ENCODE measurements around the gene LRRC28. TPM values are rescaled to one million over a fixed set of nuclear protein-coding genes. Genes with fewer than 3 reads are reported as not detected.

The LRRC28 gene
- total and polyA plus RNA-seq, 2 donors (not counting 1 experiment from before 2014, with no cell fraction given), result 13.3 to 31.8 TPM

DNA sequence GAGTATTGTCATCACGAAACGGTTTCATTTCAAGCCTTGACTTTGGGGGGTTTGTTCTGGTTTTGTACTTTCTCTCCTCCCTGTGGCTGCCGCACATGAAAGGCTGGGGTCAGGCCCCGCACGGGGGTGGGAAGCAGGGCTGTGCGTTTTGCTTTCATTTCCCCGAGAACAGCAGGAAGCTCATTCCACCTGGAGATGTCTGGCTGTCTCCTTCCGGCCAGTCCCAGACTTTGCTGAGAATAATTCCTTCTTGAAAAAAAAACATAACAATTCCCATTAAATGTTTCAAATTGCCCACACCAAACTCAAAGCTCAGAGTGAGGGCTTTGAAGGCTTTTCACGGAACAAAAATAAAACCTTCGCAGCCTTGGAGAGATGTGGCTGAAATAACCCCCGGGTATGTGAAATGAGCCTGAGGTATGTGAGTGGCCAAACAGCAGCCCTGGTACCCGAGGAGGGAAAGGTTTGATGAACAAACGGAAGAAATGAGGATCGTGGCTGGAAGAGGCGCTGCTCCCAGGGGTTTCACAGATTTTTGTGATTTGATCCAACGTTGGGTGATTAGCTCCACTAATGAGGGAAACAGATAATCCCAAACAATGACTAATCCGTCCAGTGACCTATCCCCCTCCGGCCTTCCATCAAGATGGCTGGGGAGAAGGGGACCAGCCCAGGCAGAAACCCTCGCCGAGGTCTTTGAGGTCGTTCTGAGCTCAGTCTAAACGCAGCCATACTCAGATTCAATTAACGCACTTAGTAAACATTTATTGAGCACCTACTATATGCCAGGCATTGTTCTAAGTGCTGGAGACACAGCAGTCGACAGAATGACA, 187.6 kb downstream of the LRRC28 start:
- Histone ChIP-seq H3K4me1 (ENCODE audit: control insufficient read depth in 2 of 2, insufficient read depth in 2 of 2, low read length in 2 of 2) (peaks cover 37 to 50% of the 10 kb centered on the region in 2 donors), H3K9ac (ENCODE audit: low read length) (no peak overlapping the region), H2AFZ (ENCODE audit: insufficient read depth, low read depth, low read length, poor library complexity, severe bottlenecking) (no peak overlapping the region), H4K20me1 (ENCODE audit: control insufficient read depth, insufficient read depth, low read length, poor library complexity, severe bottlenecking) (no peaks in the 10 kb centered on the region), H3K4me2 (replicated peaks; ENCODE audit: low read depth, low read length, poor library complexity, severe bottlenecking) (no peak overlapping the region), H3K9me3 (ENCODE audit: control extremely low read depth in 1 of 3, control insufficient read depth in 2 of 3, insufficient read depth in 1 of 3, low read length in 2 of 3) (no peaks in the 10 kb centered on the region), H3K4me3 (ENCODE audit: control extremely low read depth in 1 of 5, extremely low read depth in 1 of 5, insufficient read depth in 1 of 5, low read depth in 2 of 5, low read length in 4 of 5) (no peak overlapping the region), H3K79me2 (ENCODE audit: control insufficient read depth, insufficient read depth, low read length) (no peaks in the 10 kb centered on the region), H3K27me3 (replicated peaks in 1 of 4; ENCODE audit: control extremely low read depth in 1 of 4, control insufficient read depth in 3 of 4, insufficient read depth in 4 of 4, low read length in 3 of 4) (no peaks in the 10 kb centered on the region), H3K27ac (ENCODE audit: low read length in 2 of 2) (no peak overlapping the region), H3K36me3 (replicated peaks in 1 of 2; ENCODE audit: control extremely low read depth in 1 of 2, control insufficient read depth in 1 of 2, extremely low read depth in 1 of 2, insufficient read depth in 2 of 2, low read length in 1 of 2) (no peaks in the 10 kb centered on the region)
- peak overlapping the region; percentile 53 for H3K27ac Mint-ChIP-seq
- TF ChIP-seq, protein P1, sequence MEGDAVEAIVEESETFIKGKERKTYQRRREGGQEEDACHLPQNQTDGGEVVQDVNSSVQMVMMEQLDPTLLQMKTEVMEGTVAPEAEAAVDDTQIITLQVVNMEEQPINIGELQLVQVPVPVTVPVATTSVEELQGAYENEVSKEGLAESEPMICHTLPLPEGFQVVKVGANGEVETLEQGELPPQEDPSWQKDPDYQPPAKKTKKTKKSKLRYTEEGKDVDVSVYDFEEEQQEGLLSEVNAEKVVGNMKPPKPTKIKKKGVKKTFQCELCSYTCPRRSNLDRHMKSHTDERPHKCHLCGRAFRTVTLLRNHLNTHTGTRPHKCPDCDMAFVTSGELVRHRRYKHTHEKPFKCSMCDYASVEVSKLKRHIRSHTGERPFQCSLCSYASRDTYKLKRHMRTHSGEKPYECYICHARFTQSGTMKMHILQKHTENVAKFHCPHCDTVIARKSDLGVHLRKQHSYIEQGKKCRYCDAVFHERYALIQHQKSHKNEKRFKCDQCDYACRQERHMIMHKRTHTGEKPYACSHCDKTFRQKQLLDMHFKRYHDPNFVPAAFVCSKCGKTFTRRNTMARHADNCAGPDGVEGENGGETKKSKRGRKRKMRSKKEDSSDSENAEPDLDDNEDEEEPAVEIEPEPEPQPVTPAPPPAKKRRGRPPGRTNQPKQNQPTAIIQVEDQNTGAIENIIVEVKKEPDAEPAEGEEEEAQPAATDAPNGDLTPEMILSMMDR (IDR thresholded peaks at IDR 0.05), result no peak
- no peak for TF ChIP-seq EZH2 (IDR thresholded peaks at IDR 0.05; ENCODE audit: borderline replicate concordance, insufficient read depth, low read depth, low read length, poor library complexity, severe bottlenecking)
- DNase-seq, result no peak
- intact Hi-C loops (cut with micrococcal nuclease), result loop anchor here (10.0 kb wide), 1 partner anchor 74 kb away; no protein-coding TSS in a partner anchor
- H3K4me3 Mint-ChIP-seq, result no peak overlapping the region
- no peak for ATAC-seq (ENCODE audit: low read depth)
- 83% methylated on average over 16 of the region's 24 CpGs for WGBS (ENCODE audit: insufficient coverage)
- no peaks in the 10 kb centered on the region for H3K9me3 Mint-ChIP-seq (ENCODE audit: insufficient read depth)
- H3K4me1 Mint-ChIP-seq, result peaks cover 54% of the 10 kb centered on the region
- CTCF ChIA-PET, result no interaction called here
- POLR2A ChIA-PET, result interaction anchor here (0.7 kb wide), 1 partner anchor 94 kb away, joined by 3 read pairs; no protein-coding TSS in a partner anchor
- H3K27me3 Mint-ChIP-seq, result no peaks in the 10 kb centered on the region

DNA sequence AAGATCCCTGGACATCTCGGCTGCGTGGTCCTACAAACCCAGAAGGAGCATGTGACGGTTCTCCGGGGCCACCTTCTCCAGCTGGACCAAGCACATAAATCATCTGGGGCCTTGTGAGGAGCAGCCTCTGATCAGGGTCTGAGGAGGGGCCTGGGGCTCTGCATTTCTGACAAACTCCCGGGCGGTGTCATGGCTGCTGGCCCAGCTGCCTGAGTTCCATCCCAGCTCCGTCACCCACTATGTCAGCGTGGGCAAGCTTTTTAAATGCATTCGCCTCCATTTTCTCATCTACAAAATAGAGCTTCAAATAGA, 188.2 kb downstream of the LRRC28 start:
- Histone ChIP-seq H3K9me3 (ENCODE audit: control extremely low read depth in 1 of 3, control insufficient read depth in 2 of 3, insufficient read depth in 1 of 3, low read length in 2 of 3) (no peaks in the 10 kb centered on the region), H3K4me1 (ENCODE audit: control insufficient read depth in 2 of 2, insufficient read depth in 2 of 2, low read length in 2 of 2) (peaks cover 37 to 50% of the 10 kb centered on the region in 2 donors), H2AFZ (ENCODE audit: insufficient read depth, low read depth, low read length, poor library complexity, severe bottlenecking) (no peak overlapping the region), H3K36me3 (replicated peaks in 1 of 2; ENCODE audit: control extremely low read depth in 1 of 2, control insufficient read depth in 1 of 2, extremely low read depth in 1 of 2, insufficient read depth in 2 of 2, low read length in 1 of 2) (no peaks in the 10 kb centered on the region), H3K27me3 (replicated peaks in 1 of 4; ENCODE audit: control extremely low read depth in 1 of 4, control insufficient read depth in 3 of 4, insufficient read depth in 4 of 4, low read length in 3 of 4) (no peaks in the 10 kb centered on the region), H3K9ac (ENCODE audit: low read length) (no peak overlapping the region), H3K27ac (ENCODE audit: low read length in 2 of 2) (no peak overlapping the region), H3K4me3 (ENCODE audit: control extremely low read depth in 1 of 5, extremely low read depth in 1 of 5, insufficient read depth in 1 of 5, low read depth in 2 of 5, low read length in 4 of 5) (no peak overlapping the region), H3K4me2 (replicated peaks; ENCODE audit: low read depth, low read length, poor library complexity, severe bottlenecking) (no peak overlapping the region), H4K20me1 (ENCODE audit: control insufficient read depth, insufficient read depth, low read length, poor library complexity, severe bottlenecking) (no peaks in the 10 kb centered on the region), H3K79me2 (ENCODE audit: control insufficient read depth, insufficient read depth, low read length) (no peaks in the 10 kb centered on the region)
- no peak overlapping the region for H3K4me3 Mint-ChIP-seq
- no peaks in the 10 kb centered on the region for H3K9me3 Mint-ChIP-seq (ENCODE audit: insufficient read depth)
- no peak overlapping the region for H3K27ac Mint-ChIP-seq
- 97% methylated on average over 6 of the region's 9 CpGs for WGBS (ENCODE audit: insufficient coverage)
- DNase-seq (no peak), ATAC-seq (ENCODE audit: low read depth) (no peak)
- POLR2A ChIA-PET, result no interaction called here
- intact Hi-C loops (cut with micrococcal nuclease), result loop anchor here (10.0 kb wide), 1 partner anchor 75 kb away; no protein-coding TSS in a partner anchor
- no peak for TF ChIP-seq EZH2 (IDR thresholded peaks at IDR 0.05; ENCODE audit: borderline replicate concordance, insufficient read depth, low read depth, low read length, poor library complexity, severe bottlenecking)
- TF ChIP-seq, protein P1 (IDR thresholded peaks at IDR 0.05), result no peak
- peaks cover 53% of the 10 kb centered on the region for H3K4me1 Mint-ChIP-seq
- H3K27me3 Mint-ChIP-seq, result no peaks in the 10 kb centered on the region
- CTCF ChIA-PET, result no interaction called here
